HG02678 (cell line): Measurements from ENCODE around the gene PTX4.

Experiments
- ATAC-seq: cut with Tn5 transposase; IDR thresholded peaks from one replicate; pipeline ENCODE4 v1.9.1; 2021; ENCODE audit warnings: mild to moderate bottlenecking, moderate library complexity; ENCODE audit not compliant: unreplicated experiment

PTX4 gene

DNA sequence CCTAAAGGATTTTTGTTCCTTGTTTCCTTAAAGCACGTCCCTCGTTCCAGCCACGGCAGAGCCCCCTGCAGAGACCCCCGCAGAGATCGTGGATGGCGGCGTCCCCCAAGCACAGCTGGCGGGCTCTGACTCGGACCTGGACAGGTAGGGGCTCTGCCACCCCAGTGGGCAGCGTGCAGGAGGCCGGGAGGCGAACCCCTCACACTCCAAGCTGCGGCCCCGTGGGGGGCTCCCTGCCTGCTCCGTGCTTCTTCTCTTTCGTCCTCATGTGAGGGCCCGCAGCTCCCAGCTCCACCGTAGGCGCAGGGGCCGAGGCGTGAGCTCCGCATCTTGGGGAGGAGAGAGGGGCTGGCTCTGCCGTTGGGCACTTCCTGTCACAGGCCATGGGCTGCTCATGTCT is 12.9 kb upstream of the PTX4 start:
- ATAC-seq, result no peak

- ATAC-seq, result no peak
These were observed 11.9 kb upstream of the PTX4 start for GRCh38 chr16:1500465-1501150.

DNA sequence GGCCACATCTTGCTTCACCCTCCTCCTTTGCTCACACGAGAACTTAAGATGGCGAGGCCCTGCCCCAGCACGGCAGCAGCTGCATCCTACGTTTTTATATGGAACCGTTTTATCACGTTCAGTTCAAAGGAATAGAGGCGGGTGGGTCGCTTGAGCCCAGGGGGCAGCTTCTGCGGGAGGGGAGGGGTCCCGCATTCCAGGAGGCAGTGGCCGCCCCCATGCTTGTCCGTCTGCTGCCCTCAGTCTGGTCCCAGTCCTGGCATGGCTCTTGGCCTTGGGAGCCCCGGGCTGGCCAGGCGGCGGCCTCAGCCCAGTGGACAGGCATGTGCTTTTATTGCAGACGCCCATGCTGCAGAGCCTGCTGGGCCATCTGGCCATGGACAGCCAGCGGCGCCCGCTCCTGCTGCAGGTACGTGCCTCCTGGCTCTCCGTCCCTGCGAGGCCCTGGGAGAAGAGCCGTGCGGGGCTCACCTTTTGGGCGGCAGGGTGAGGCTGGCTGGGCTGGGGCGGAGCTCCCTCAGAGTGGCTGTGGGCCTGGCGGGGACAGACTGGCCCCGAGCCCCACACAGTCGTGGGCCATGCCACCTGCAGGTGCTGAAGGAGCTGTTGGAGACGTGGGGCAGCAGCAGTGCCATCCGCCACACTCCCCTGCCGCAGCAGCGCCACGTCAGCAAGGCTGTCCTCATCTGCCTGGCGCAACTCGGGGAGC is 11.2 kb upstream of the PTX4 start:
- ATAC-seq, result no peak

DNA sequence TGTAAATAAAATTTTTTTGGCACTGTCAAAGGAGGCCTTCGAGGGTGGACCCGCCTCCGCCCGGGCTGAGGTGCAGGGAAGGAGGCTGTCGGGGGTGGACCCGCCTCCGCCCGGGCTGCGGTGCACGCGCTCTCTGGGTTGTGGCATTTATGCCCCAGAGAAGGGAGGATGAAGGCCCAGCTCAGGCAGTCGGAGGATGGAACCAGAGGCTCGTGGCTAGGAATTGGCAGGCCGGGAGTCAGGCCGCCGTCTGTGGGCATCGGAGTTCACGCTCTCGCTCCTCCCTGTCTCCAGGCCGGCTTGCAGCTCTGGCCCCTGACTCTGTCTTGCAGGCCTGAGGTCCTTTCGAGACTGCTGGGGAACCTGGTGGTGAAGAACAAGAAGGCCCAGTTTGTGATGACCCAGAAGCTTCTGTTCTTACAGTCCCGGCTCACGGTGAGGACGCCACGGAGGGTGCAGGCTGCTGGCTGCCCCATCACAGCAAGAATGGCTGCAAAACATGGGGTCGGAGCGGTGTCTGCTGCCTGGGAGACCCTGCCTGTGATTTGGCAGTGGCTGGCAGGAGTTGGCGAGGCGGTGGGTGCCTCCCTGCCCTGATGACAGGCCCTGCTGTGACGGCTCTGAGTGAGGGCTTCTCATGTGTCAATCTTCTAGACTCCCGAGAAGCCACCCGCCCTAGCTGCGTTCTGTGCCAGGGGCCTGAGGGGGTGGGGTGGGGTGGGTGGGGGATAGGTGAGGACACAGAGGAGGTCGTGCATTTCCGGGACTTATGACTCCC is 10.3 kb upstream of the PTX4 start:
- no peak for ATAC-seq

GRCh38 chr16:1497014-1497598 is 8.4 kb upstream of the PTX4 start:
- no peak for ATAC-seq

GRCh38 chr16:1496464-1496863 is 7.7 kb upstream of the PTX4 start:
- ATAC-seq, result no peak

- no peak for ATAC-seq
These were observed 7.1 kb upstream of the PTX4 start for GRCh38 chr16:1495889-1496262.

DNA sequence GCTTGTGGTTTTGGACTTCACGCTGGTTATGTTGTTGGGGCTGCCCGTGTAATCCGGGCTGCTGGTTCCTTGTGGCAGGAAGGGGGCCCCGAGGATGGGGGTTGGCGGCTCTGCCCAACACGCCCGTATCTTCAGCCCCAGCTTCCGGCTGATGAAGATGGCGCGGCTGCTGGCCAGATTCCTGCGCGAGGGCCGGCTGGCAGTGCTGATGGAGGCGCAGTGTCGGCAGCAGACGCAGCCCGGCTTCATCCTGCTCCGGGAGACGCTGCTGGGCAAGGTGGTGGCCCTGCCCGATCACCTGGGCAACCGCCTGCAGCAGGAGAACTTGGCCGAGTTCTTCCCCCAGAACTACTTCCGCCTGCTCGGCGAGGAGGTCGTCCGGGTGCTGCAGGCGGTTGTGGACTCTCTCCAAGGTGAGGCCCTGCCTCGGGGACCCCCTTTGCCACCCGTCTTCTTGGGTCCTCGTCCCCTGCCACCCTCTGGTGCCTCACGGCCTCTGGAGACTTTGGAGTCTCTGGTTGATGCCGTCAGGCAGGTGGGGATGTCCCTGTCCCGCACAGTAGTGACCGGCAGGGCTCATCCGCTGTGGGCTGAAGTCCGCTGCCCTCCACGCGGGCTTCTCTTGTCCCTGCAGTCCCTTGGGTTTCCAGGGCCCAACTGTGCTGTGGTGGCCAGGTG is 6.6 kb upstream of the PTX4 start:
- no peak for ATAC-seq

DNA sequence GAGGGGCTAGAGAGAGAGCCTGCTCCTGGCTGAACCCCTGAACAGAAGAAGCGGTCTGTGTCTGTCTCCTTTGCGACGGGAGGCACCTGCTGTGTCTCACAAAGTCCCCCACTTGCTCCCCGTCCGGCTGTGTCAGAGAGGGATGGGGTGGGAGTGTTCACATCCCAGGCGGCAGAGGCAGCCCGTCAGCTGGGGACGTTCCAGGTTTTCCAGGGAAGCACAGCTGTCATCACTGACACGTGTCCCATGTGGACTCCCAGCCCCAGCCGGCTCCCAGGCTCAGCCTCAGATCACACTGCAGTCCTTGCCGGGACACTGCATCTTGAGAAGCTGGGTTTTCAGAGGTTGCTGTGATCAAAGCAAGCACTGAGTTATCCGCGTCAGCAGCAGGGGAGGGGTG is 6.0 kb upstream of the PTX4 start:
- ATAC-seq, result no peak

- ATAC-seq, result no peak
These were observed 5.4 kb upstream of the PTX4 start for GRCh38 chr16:1494129-1494640.

GRCh38 chr16:1493746-1494094 is 5.0 kb upstream of the PTX4 start:
- peak; percentile 4 for ATAC-seq

GRCh38 chr16:1492923-1493745 is 4.4 kb upstream of the PTX4 start, which contains the start of gene TELO2:
Gene TELO2, plus strand, starts transcription at chr16:1493360. Its CDS starts 922 bp downstream, at chr16:1494282.
- peak; percentile 76 for ATAC-seq

DNA sequence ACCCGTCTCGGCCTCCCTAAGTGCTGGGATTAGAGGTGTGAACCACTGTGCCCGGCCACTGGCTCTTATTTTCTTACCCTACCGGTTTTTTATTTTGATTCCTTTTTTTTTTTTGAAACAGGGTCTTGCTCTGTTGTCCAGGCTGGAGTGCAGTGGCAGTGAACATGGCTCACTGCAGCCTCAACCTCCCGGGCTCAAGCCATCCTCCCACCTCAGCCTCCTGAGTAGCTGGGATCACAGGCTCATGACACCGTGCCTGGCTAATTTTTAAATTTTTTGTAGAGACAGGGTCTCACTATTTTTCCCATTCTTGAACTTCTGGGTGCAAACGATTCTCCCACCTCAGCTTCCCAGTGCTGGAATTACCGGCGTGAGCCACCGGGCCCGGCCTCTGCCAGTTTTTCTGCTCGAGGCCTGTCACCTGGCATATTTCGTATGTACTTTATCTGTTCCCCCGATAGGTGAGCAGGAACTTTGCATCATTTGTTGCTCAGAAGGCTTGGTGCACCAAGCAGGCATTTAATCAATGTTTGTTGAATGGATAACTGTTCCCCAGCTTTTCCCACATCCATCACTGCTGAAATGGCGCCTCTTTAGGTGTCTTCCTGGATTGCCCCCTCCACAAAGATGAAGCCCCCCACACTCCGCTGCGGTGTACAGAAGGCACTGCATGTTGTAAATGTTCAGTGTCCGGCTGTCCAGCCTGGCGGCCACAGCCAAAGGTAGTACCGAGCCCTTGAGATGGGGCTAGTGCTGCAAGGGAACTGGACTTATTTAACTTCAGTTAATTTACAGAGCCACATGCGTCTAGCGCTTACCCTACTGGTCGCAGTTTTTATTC is 3.6 kb upstream of the PTX4 start:
- no peak for ATAC-seq

DNA sequence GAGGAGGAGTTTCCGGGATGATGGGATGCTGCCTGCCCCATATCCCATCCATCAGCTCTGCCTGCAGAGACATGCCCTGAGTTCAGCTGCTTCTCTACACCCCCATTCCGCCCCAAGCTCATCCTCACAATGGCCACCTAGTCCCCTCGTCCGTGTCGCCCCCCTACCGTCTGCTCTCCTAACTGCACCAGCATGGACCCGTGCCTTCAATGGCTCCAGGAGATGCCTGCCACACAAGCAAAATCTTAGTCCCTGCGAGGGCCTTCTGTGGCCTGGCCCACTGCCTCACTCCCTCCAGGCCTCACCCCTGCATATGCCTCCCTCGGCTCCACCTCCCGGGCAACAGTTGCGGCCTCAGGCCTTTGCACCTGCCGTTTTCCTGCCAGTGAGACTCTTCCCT is 2.6 kb upstream of the PTX4 start:
- no peak for ATAC-seq

- no peak for ATAC-seq
These were observed 333 bp upstream of the PTX4 start for GRCh38 chr16:1489077-1489476.

DNA sequence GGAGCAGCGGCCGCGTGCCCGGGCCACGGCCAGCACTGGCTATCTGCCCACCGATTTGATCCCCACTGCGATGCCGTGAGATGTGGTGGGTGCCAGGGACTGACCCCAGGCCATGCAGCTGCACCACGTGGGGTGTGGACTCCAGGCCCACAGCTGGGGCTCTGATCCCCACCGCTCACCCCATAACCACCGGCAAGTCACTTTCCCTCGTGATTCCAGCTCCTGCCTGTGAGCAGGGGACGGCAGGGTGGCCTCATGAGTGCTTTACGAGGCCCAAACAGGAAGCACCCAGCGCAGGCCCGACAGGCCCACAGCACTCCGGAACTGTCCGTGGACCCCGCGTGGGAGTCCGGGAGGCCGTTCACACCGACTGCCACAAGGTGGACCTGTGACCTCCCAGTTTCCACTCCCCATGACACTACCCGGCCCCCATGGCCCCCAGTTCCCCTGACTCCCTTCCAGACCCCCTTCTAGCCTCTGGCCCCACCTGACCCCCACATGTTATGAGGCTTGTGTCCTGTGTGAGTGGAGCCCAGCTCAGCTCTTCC is 616 bp downstream of the PTX4 start:
- no peak for ATAC-seq

DNA sequence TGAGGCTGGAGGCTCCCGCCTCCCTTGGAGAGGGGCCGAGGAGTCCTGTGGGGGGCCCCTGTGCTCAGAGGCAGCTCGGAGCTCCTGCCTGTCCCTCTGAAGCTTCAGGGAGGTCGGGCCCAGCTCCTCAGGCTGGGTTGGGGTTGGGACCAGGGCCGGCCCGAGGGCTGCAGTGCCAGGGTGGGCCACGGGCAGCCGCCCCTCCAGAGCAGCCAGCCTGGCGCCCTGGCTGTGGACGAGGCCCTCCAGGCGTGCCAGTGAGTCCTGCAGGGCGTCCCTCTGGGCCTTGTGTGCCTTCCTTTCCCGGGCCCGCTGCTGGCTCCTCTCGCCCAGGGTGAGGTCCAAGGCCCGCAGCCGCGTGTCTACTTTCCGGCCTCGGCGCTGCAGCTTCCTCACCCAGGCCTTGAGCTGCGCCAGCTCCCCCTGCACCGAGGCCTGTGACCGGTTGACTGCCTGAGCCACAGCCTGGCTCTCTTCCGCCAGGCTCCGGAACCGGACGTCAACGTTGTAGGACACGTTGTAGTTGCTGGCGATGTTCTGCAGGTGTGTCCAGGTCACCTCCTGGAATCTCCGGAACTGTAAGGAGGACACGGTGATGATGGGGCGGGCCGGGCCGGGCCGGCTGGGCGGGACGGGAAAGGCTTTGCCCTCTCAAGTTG is 1.2 kb downstream of the PTX4 start:
- no peak for ATAC-seq
